ENCODE data around the gene COG5.

DNA sequence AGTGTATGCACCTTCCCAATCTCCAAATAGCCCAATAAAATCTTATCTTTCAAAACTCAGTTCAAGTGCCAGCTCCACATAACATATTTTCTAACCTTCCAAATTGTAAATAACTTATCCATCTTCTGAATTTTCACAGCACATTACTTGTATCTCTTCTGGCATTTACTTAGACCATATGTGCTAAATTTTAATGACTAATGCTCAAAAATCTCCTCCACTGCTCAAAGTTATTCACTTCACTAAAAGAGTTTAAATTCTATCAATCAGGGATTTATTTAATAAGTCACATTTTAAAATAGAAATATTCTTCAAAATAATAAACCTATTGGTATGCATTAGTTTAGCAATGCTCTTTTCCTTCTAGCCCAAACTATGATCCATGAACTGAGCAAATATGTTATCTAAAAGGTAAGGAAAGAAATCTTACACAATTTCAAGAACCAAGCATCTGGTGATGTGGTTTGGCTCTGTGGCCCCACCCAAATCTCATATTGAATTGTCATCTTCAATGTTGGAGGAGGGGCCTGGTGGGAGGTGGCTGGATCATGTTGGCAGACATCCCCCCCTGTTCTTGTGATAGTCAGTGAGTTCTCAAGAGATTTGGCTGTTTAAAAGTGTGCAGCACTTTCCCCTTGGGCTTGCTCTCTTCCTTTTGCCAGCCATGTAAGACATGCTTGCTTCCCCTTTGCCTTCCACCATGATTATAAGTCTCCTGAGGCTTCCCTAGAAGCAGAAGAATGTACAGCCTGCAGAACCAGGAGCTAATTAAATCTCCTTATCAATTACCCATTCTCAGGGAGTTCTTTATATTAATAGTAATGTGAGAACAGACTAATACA, 121.9 kb downstream of the COG5 start:
- TF ChIP-seq, protein P1, sequence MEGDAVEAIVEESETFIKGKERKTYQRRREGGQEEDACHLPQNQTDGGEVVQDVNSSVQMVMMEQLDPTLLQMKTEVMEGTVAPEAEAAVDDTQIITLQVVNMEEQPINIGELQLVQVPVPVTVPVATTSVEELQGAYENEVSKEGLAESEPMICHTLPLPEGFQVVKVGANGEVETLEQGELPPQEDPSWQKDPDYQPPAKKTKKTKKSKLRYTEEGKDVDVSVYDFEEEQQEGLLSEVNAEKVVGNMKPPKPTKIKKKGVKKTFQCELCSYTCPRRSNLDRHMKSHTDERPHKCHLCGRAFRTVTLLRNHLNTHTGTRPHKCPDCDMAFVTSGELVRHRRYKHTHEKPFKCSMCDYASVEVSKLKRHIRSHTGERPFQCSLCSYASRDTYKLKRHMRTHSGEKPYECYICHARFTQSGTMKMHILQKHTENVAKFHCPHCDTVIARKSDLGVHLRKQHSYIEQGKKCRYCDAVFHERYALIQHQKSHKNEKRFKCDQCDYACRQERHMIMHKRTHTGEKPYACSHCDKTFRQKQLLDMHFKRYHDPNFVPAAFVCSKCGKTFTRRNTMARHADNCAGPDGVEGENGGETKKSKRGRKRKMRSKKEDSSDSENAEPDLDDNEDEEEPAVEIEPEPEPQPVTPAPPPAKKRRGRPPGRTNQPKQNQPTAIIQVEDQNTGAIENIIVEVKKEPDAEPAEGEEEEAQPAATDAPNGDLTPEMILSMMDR (conservative IDR thresholded peaks at IDR 0.05; ENCODE audit: low read length), result no peak
- no peak for TF ChIP-seq EZH2phosphoT487 (IDR thresholded peaks at IDR 0.05; ENCODE audit: borderline replicate concordance, low read depth, low read length)

Data from OCI-LY7 (cell line).